Measurements from ENCODE around the gene ITGAL. TPM values are rescaled to one million over a fixed set of nuclear protein-coding genes. Genes with fewer than 3 reads are reported as not detected.

Gene ITGAL
- total RNA-seq, 1 experiment from 2014 or later, result not detected

DNA sequence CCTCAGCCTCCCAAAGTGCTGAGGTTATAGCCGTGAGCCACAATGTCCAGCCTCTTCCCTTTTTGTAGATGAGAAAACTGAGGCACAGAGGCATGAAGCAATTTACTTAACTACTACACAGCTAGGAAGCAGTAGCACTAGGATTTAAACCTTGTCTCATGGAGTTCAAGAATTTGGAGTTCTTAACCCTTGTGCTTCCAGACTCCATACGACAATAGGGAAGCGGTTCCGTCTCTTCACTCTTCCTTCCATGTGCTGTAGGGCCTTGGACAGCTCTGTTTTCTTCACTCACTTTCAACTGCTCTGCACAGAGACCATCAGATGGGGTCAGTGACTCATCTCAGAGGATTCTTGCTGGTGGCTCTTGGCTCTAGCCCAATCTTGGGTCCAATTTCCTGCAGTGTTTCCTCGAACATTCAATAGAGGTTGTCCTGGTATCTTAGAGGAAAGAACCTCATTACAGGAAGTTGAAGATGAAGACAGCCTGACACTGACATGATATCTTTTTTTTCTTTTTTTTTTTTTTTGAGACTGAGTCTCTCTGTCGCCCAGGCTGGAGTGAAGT, 19.3 kb downstream of the ITGAL start:
- CTCF ChIA-PET, result interaction anchor here (1.1 kb wide), 1 partner anchor 10 kb away, joined by 3 read pairs; no protein-coding TSS in a partner anchor
- H3K27ac Mint-ChIP-seq (ENCODE audit: unreplicated experiment), result no peak overlapping the region
- no peak overlapping the region for H3K4me3 Mint-ChIP-seq (ENCODE audit: low read depth, unreplicated experiment)
- peaks cover 24% of the 10 kb centered on the region for H3K4me1 Mint-ChIP-seq (ENCODE audit: low read depth, unreplicated experiment)
- intact Hi-C loops (cut with micrococcal nuclease; ENCODE audit: unreplicated experiment), result no loop called here
- H3K27me3 Mint-ChIP-seq (ENCODE audit: unreplicated experiment), result peaks cover 16% of the 10 kb centered on the region
- TF ChIP-seq CTCF (IDR thresholded peaks at IDR 0.05; ENCODE audit: unreplicated experiment), result no peak
- DNase-seq, result peak; percentile 50
- no peaks in the 10 kb centered on the region for H3K36me3 Mint-ChIP-seq (ENCODE audit: insufficient read depth, unreplicated experiment)
- no peaks in the 10 kb centered on the region for H3K9me3 Mint-ChIP-seq (ENCODE audit: low read depth, unreplicated experiment)
- no TSS peak for BruUV-seq (replicated peaks)

- Mint-ChIP-seq H3K4me3 (ENCODE audit: low read depth, unreplicated experiment) (no peak overlapping the region), H3K27ac (ENCODE audit: unreplicated experiment) (no peak overlapping the region), H3K27me3 (ENCODE audit: unreplicated experiment) (peaks cover 16% of the 10 kb centered on the region), H3K9me3 (ENCODE audit: low read depth, unreplicated experiment) (no peaks in the 10 kb centered on the region), H3K4me1 (ENCODE audit: low read depth, unreplicated experiment) (peaks cover 13% of the 10 kb centered on the region), H3K36me3 (ENCODE audit: insufficient read depth, unreplicated experiment) (no peaks in the 10 kb centered on the region)
- CTCF ChIA-PET, result no interaction called here
- intact Hi-C loops (cut with micrococcal nuclease; ENCODE audit: unreplicated experiment), result no loop called here
- no TSS peak for BruUV-seq (replicated peaks)
- DNase-seq, result no peak
- no peak for TF ChIP-seq CTCF (IDR thresholded peaks at IDR 0.05; ENCODE audit: unreplicated experiment)
These were observed 21.5 kb downstream of the ITGAL start for GRCh38 chr16:30493941-30494488.

GRCh38 chr16:30494709-30495108, 22.2 kb downstream of the ITGAL start:
- no peak overlapping the region for H3K27ac Mint-ChIP-seq (ENCODE audit: unreplicated experiment)
- no peaks in the 10 kb centered on the region for H3K36me3 Mint-ChIP-seq (ENCODE audit: insufficient read depth, unreplicated experiment)
- peaks cover 9% of the 10 kb centered on the region for H3K4me1 Mint-ChIP-seq (ENCODE audit: low read depth, unreplicated experiment)
- H3K27me3 Mint-ChIP-seq (ENCODE audit: unreplicated experiment), result peaks cover 16% of the 10 kb centered on the region
- intact Hi-C loops (cut with micrococcal nuclease; ENCODE audit: unreplicated experiment), result no loop called here
- CTCF ChIA-PET, result no interaction called here
- TF ChIP-seq CTCF (IDR thresholded peaks at IDR 0.05; ENCODE audit: unreplicated experiment), result no peak
- DNase-seq, result no peak
- no TSS peak for BruUV-seq (replicated peaks)
- H3K4me3 Mint-ChIP-seq (ENCODE audit: low read depth, unreplicated experiment), result no peak overlapping the region
- H3K9me3 Mint-ChIP-seq (ENCODE audit: low read depth, unreplicated experiment), result no peaks in the 10 kb centered on the region

DNA sequence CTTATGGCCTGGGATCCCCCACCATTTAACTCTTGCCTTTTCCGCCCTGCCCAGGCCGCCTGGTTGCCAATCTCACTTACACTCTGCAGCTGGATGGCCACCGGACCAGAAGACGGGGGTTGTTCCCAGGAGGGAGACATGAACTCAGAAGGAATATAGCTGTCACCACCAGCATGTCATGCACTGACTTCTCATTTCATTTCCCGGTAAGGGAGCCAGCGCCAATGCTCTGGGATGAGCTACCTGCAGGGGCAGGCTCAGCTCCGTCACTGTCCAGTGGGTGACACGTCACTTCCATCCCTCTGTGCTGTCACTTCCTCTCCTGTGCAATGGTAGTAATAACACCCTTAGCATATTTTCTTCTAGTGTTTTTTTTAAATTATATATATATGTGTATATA, 26.7 kb downstream of the ITGAL start:
- no TSS peak for BruUV-seq (replicated peaks)
- Mint-ChIP-seq H3K4me3 (ENCODE audit: low read depth, unreplicated experiment) (no peak overlapping the region), H3K9me3 (ENCODE audit: low read depth, unreplicated experiment) (no peaks in the 10 kb centered on the region), H3K27me3 (ENCODE audit: unreplicated experiment) (peaks cover 24% of the 10 kb centered on the region), H3K36me3 (ENCODE audit: insufficient read depth, unreplicated experiment) (no peaks in the 10 kb centered on the region), H3K4me1 (ENCODE audit: low read depth, unreplicated experiment) (no peaks in the 10 kb centered on the region), H3K27ac (ENCODE audit: unreplicated experiment) (no peak overlapping the region)
- TF ChIP-seq CTCF (IDR thresholded peaks at IDR 0.05; ENCODE audit: unreplicated experiment), result no peak
- intact Hi-C loops (cut with micrococcal nuclease; ENCODE audit: unreplicated experiment), result no loop called here
- CTCF ChIA-PET, result interaction anchor here (0.9 kb wide), 1 partner anchor 70 kb away, joined by 3 read pairs; the partner anchor contains the start of gene DCTPP1
- no peak for DNase-seq

Data from Calu3 (cell line).